Endothelial cell (in vitro differentiated cells): ENCODE data around the gene FCHSD1. TPM values are rescaled to one million over a fixed set of nuclear protein-coding genes. Genes with fewer than 3 reads are reported as not detected.

ENCODE experiments used
- DNase-seq: peaks from one replicate; pipeline ENCODE4 v3.0.0; 2021; ENCODE audit warnings: low spot score
- H3K27ac Mint-ChIP-seq: one replicate; pipeline ENCODE4 v1.8.0; 2021; ENCODE audit warnings: mixed read lengths, inconsistent platforms; ENCODE audit not compliant: unreplicated experiment
- H3K27me3 Mint-ChIP-seq: one replicate; pipeline ENCODE4 v1.8.0; 2021; ENCODE audit warnings: mild to moderate bottlenecking, moderate library complexity, mixed read lengths, inconsistent platforms; ENCODE audit not compliant: unreplicated experiment
- H3K36me3 Mint-ChIP-seq: one replicate; pipeline ENCODE4 v1.8.0; 2021; ENCODE audit warnings: mild to moderate bottlenecking, low read depth, mixed read lengths, inconsistent platforms; ENCODE audit not compliant: unreplicated experiment
- H3K4me1 Mint-ChIP-seq: one replicate; pipeline ENCODE4 v1.8.0; 2021; ENCODE audit warnings: mild to moderate bottlenecking, mixed read lengths, inconsistent platforms; ENCODE audit not compliant: unreplicated experiment
- H3K4me3 Mint-ChIP-seq: one replicate; pipeline ENCODE4 v1.8.0; 2021; ENCODE audit warnings: mild to moderate bottlenecking, mixed read lengths, inconsistent platforms; ENCODE audit not compliant: unreplicated experiment
- H3K9me3 Mint-ChIP-seq: one replicate; pipeline ENCODE4 v1.8.0; 2021; ENCODE audit warnings: mixed read lengths, inconsistent platforms; ENCODE audit not compliant: unreplicated experiment
- CTCF ChIP-seq: fragments of 200-600 bp; sonication (generic); IDR thresholded peaks from one replicate; pipeline ENCODE4 v1.5.0; 2021; ENCODE audit warnings: antibody characterized with exemption; ENCODE audit not compliant: unreplicated experiment
- total RNA-seq: library from RNA; stranded (reverse); fragmentation: NEBNext Ultra II Directional; extraction: Animal tissue kit (Norgen Biotek cat#: 25700); gene quantifications from one replicate; pipeline ENCODE4 v1.2.1, GENCODE V29; 2021; ENCODE audit not compliant: unreplicated experiment

FCHSD1 gene
- total RNA-seq, 1 donor from 2014 or later, result 63.3 TPM

GRCh38 chr5:141618804-141619554 lies 32.2 kb downstream of the FCHSD1 start, which contains the start of gene DIAPH1:
Gene DIAPH1 (minus strand): TSS chr5:141619000. CDS start chr5:141618914, 86 bp downstream.
- TF ChIP-seq CTCF, result peak; percentile 98
- H3K4me3 Mint-ChIP-seq, result peak within 1 kb of the TSS; percentile 97
- peaks cover 50% of the 10 kb centered on the region for H3K4me1 Mint-ChIP-seq
- H3K27ac Mint-ChIP-seq, result peak within 1 kb of the TSS; percentile 96
- peaks cover 1% of the 10 kb centered on the region for H3K27me3 Mint-ChIP-seq
- H3K36me3 Mint-ChIP-seq, result peaks cover 18% of the 10 kb centered on the region
- DNase-seq, result peak; percentile 99
- H3K9me3 Mint-ChIP-seq, result no peaks in the 10 kb centered on the region

- Mint-ChIP-seq H3K9me3 (no peaks in the 10 kb centered on the region), H3K4me1 (peaks cover 52% of the 10 kb centered on the region), H3K27me3 (peaks cover 1% of the 10 kb centered on the region), H3K4me3 (peak overlapping the region; percentile 97), H3K27ac (peak overlapping the region; percentile 96), H3K36me3 (peaks cover 15% of the 10 kb centered on the region)
- peak; percentile 27 for DNase-seq
- TF ChIP-seq CTCF, result no peak
These were observed 33.0 kb downstream of the FCHSD1 start for GRCh38 chr5:141618030-141618803.

GRCh38 chr5:141617682-141618029 lies 33.6 kb downstream of the FCHSD1 start:
- Mint-ChIP-seq H3K4me1 (peaks cover 54% of the 10 kb centered on the region), H3K36me3 (peaks cover 12% of the 10 kb centered on the region), H3K27ac (peak overlapping the region; percentile 96), H3K9me3 (no peaks in the 10 kb centered on the region), H3K4me3 (peak overlapping the region; percentile 97), H3K27me3 (peaks cover 1% of the 10 kb centered on the region)
- DNase-seq, result no peak
- TF ChIP-seq CTCF, result no peak

GRCh38 chr5:141617128-141617527 lies 34.1 kb downstream of the FCHSD1 start:
- no peaks in the 10 kb centered on the region for H3K9me3 Mint-ChIP-seq
- peaks cover 12% of the 10 kb centered on the region for H3K36me3 Mint-ChIP-seq
- peaks cover 1% of the 10 kb centered on the region for H3K27me3 Mint-ChIP-seq
- peaks cover 56% of the 10 kb centered on the region for H3K4me1 Mint-ChIP-seq
- no peak for DNase-seq
- peak overlapping the region; percentile 96 for H3K27ac Mint-ChIP-seq
- no peak for TF ChIP-seq CTCF
- H3K4me3 Mint-ChIP-seq, result peak overlapping the region; percentile 97
